C4-2B (cell line): ENCODE measurements around the gene SNX27.

Experiments
- ZFX ChIP-seq: fragments of 450-650 bp; IDR thresholded peaks from 2 replicates; pipeline ENCODE4 v1.6.1; 2017
- TF ChIP-seq, protein P1 (sequence below): fragments of 450-650 bp; conservative IDR thresholded peaks from 2 replicates; pipeline ENCODE4 v1.5.1; 2017; ENCODE audit warnings: mild to moderate bottlenecking

DNA sequence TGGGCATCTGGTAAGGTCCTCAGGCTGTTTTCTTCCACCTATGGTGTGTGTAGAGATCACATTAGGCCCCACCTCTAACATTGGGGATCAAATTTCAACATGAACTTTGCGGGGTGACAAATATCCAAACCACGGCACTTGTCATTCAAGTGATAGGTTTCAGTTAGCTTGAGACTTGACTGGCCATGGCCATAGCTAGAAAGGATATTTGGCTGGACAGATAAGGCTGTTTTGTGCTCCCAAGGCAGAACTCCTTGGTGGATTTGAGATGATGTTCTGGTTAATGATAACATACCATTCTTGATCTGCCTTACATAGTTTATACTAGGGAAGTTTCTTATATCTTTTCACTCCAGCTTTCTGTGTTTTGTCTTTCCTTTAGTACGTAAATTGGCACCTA, 56.2 kb downstream of the SNX27 start:
- TF ChIP-seq, protein P1, sequence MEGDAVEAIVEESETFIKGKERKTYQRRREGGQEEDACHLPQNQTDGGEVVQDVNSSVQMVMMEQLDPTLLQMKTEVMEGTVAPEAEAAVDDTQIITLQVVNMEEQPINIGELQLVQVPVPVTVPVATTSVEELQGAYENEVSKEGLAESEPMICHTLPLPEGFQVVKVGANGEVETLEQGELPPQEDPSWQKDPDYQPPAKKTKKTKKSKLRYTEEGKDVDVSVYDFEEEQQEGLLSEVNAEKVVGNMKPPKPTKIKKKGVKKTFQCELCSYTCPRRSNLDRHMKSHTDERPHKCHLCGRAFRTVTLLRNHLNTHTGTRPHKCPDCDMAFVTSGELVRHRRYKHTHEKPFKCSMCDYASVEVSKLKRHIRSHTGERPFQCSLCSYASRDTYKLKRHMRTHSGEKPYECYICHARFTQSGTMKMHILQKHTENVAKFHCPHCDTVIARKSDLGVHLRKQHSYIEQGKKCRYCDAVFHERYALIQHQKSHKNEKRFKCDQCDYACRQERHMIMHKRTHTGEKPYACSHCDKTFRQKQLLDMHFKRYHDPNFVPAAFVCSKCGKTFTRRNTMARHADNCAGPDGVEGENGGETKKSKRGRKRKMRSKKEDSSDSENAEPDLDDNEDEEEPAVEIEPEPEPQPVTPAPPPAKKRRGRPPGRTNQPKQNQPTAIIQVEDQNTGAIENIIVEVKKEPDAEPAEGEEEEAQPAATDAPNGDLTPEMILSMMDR = no peak
- no peak for TF ChIP-seq ZFX
